Stomach (tissue), 9 donors: ENCODE results near the gene FADS6. TPM values are rescaled to one million over a fixed set of nuclear protein-coding genes. Genes with fewer than 3 reads are reported as not detected.

Experiments used
- DNase-seq, 2 donors: peaks; one replicate each; pipeline versions ENCODE4 v3.0.0 to v3.0.0-alpha.2; 2013 to 2019
- H3K27ac ChIP-seq, 5 donors: fragments of 200-600 bp in 4 of 5; sonication (generic) in 4 of 5; one replicate each; pipeline ENCODE4 v1.5.1; 2013 to 2019; ENCODE audit warnings: mild to moderate bottlenecking in 1 of 5, moderate library complexity in 1 of 5
- H3K27me3 ChIP-seq, 3 donors: fragments of 200-600 bp; sonication (generic); one replicate each; pipeline ENCODE4 v1.5.1; 2017 to 2019; ENCODE audit warnings: mixed run types in 1 of 3
- H3K36me3 ChIP-seq, 4 donors: fragments of 200-600 bp; sonication (generic); 1 replicate in 3 of 4; 2 replicates in 1 of 4; pipeline ENCODE4 v1.5.1; 2016 to 2019
- H3K4me1 ChIP-seq, 4 donors: fragments of 200-600 bp; sonication (generic); one replicate each; pipeline ENCODE4 v1.5.1; 2016 to 2019
- H3K4me3 ChIP-seq, 4 donors: fragments of 200-600 bp; sonication (generic) in 3 of 4; one replicate each; pipeline ENCODE4 v1.5.1; 2016 to 2019; ENCODE audit warnings: mild to moderate bottlenecking in 1 of 4
- H3K9me3 ChIP-seq, 4 donors: fragments of 200-600 bp; sonication (generic); one replicate each; pipeline ENCODE4 v1.5.1; 2016 to 2019
- CTCF ChIP-seq, 7 experiments: fragments of 450-650 bp in 4 of 7; fragments of 200-600 bp in 3 of 7; sonication (generic) in 3 of 7; IDR thresholded peaks; one replicate each; pipeline ENCODE4 v1.5.1; 2016 to 2019; ENCODE audit warnings: antibody characterized with exemption in 7 of 7, control low read depth in 2 of 7, mild to moderate bottlenecking in 1 of 7
- EP300 ChIP-seq: sonication (generic); formaldehyde crosslinking; IDR thresholded peaks from one replicate; pipeline ENCODE4 v1.6.1; 2017; ENCODE audit warnings: antibody characterized with exemption
- POLR2A ChIP-seq, 4 donors: fragments of 450-650 bp; IDR thresholded peaks; one replicate each; pipeline ENCODE4 v1.6.1; 2016; ENCODE audit warnings: antibody characterized with exemption in 4 of 4, control low read depth in 2 of 4, mild to moderate bottlenecking in 1 of 4, moderate library complexity in 1 of 4
- POLR2AphosphoS5 ChIP-seq, 3 donors: sonication (generic); formaldehyde crosslinking; IDR thresholded peaks; one replicate each; pipeline ENCODE4 v1.6.1; 2016; ENCODE audit warnings: antibody characterized with exemption in 3 of 3
- WGBS, 5 donors: extraction: QIAGEN DNeasy Blood & Tissue Kit in 3 of 5; methylation state at CpG; one replicate each; pipeline versions ENCODE4 v1.1.5 to v1.1.7; 2013 to 2018; 5-methylcytosine and 5-hydroxymethylcytosine counted together
- intact Hi-C: fragments of 100-400 bp; cut with DNase I; formaldehyde crosslinking; loops from one replicate; pipeline ENCODE4 v1.15.1; 2023; ENCODE audit warnings: low total_unique reads
- polyA plus RNA-seq, 3 donors: library from polyadenylated mRNA; stranded (reverse); fragments of 200-250 nt; gene quantifications; one replicate each; pipeline ENCODE4 v1.2.3, GENCODE V29; 2013
- total RNA-seq, 5 donors: library from RNA; depleted of rRNA; stranded (reverse); fragments of >200 nt; gene quantifications; one replicate each; pipeline versions ENCODE4 v1.1.0 to v1.2.3, GENCODE V29; 2014 to 2016
- donor health status: healthy with polysubstance abuse.
- donor health status: Bipolar disorder and iron deficiency.
- donor health status: healthy.

FADS6 gene
- total and polyA plus RNA-seq, 8 donors: 0.50 to 1.8 TPM; not detected in 6

- H3K4me3 ChIP-seq: no peak overlapping the region
- no peak overlapping the region for H3K27ac ChIP-seq
- 89 to 96% (median 93%) methylated on average over 6 of the region's 6 CpGs for WGBS, 5 donors
- no peak for DNase-seq
- H3K27me3 ChIP-seq: peaks cover 0 to 4% (median 0%) of the 10 kb centered on the region in 3 donors
- TF ChIP-seq POLR2AphosphoS5 (IDR thresholded peaks at IDR 0.05): no peak
- TF ChIP-seq CTCF (IDR thresholded peaks at IDR 0.05): no peak
- no peak for TF ChIP-seq EP300
- TF ChIP-seq POLR2A (IDR thresholded peaks at IDR 0.05): no peak
- H3K4me1 ChIP-seq: peaks cover 12 to 25% (median 14%) of the 10 kb centered on the region in 4 donors
- no peaks in the 10 kb centered on the region for H3K9me3 ChIP-seq
- intact Hi-C loops: no loop called here
- peaks cover 0 to 4% (median 0%) of the 10 kb centered on the region in 4 donors for H3K36me3 ChIP-seq
Measured at GRCh38 chr17:74868908-74869255, 24.6 kb downstream of the FADS6 start.

- H3K36me3 ChIP-seq: peaks cover 0 to 7% (median 0%) of the 10 kb centered on the region in 4 donors
- TF ChIP-seq POLR2A (IDR thresholded peaks at IDR 0.05) (no peak), CTCF (IDR thresholded peaks at IDR 0.05) (no peak), POLR2AphosphoS5 (IDR thresholded peaks at IDR 0.05) (no peak), EP300 (no peak)
- intact Hi-C loops: no loop called here
Measured at GRCh38 chr17:74868251-74868907, 25.1 kb downstream of the FADS6 start.

GRCh38 chr17:74866198-74866835 lies 27.1 kb downstream of the FADS6 start:
- no peak overlapping the region for H3K4me3 ChIP-seq
- no peak for DNase-seq
- peaks cover 8 to 17% (median 11%) of the 10 kb centered on the region in 4 donors for H3K4me1 ChIP-seq
- no peaks in the 10 kb centered on the region for H3K9me3 ChIP-seq
- peaks cover 0 to 7% (median 0%) of the 10 kb centered on the region in 4 donors for H3K36me3 ChIP-seq
- intact Hi-C loops: no loop called here
- peaks cover 4 to 25% (median 12%) of the 10 kb centered on the region in 3 donors for H3K27me3 ChIP-seq
- TF ChIP-seq POLR2AphosphoS5 (IDR thresholded peaks at IDR 0.05) (no peak), POLR2A (IDR thresholded peaks at IDR 0.05) (no peak), EP300 (no peak), CTCF (IDR thresholded peaks at IDR 0.05) (no peak)
- WGBS, 5 donors: 73 to 92% (median 79%) methylated on average over 15 to 19 of the region's 19 CpGs
- no peak overlapping the region for H3K27ac ChIP-seq

More at GRCh38 chr17:74868251-74868907, 25.1 kb downstream of the FADS6 start:
- peaks cover 0 to 5% (median 0%) of the 10 kb centered on the region in 3 donors for H3K27me3 ChIP-seq
- H3K9me3 ChIP-seq: no peaks in the 10 kb centered on the region
- DNase-seq: no peak
- H3K4me1 ChIP-seq: peaks cover 10 to 22% (median 13%) of the 10 kb centered on the region in 4 donors
- no peak overlapping the region for H3K27ac ChIP-seq
- no peak overlapping the region for H3K4me3 ChIP-seq
- WGBS, 5 donors: 63 to 75% (median 73%) methylated on average over 12 of the region's 12 CpGs

- intact Hi-C loops: no loop called here
- Histone ChIP-seq H3K27me3 (peaks cover 9 to 31% (median 19%) of the 10 kb centered on the region in 3 donors), H3K4me3 (no peak overlapping the region), H3K4me1 (peaks cover 14 to 23% (median 17%) of the 10 kb centered on the region in 4 donors), H3K9me3 (no peaks in the 10 kb centered on the region), H3K27ac (no peak overlapping the region), H3K36me3 (peaks cover 0 to 7% (median 0%) of the 10 kb centered on the region in 4 donors)
- DNase-seq: no peak
- TF ChIP-seq EP300 (no peak), POLR2A (IDR thresholded peaks at IDR 0.05) (no peak), CTCF (IDR thresholded peaks at IDR 0.05) (no peak), POLR2AphosphoS5 (IDR thresholded peaks at IDR 0.05) (no peak)
- WGBS, 5 donors: 68 to 80% (median 78%) methylated on average over 14 to 19 of the region's 19 CpGs
Measured at GRCh38 chr17:74865504-74866197, 27.8 kb downstream of the FADS6 start.
